HG03354 (cell line): ENCODE measurements around the gene HAT1.

Experiments used
- ATAC-seq: cut with Tn5 transposase; IDR thresholded peaks from one replicate; pipeline ENCODE4 v1.9.1; 2021; ENCODE audit warnings: mild to moderate bottlenecking; ENCODE audit not compliant: unreplicated experiment, poor library complexity, severe bottlenecking

HAT1 gene

DNA sequence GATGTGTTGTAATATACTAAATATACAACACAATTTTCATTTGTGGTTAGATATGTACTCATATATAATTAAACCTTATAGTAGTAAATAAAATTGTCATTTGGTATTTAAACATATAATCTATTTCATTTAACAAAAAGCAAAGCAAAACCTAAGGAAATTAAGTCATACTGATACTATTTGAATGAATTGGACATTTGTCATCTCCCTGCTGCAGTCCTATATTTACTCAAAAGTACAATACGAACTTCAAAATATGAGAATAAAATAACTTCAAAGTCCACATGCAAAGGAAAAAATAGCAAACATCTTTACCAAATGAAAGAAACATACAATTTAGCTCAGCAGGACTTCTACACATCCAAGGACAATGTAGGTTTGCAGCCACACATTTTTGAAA, 11.8 kb upstream of the HAT1 start:
- ATAC-seq = no peak

GRCh38 chr2:171913517-171913916, 8.7 kb upstream of the HAT1 start:
- no peak for ATAC-seq

GRCh38 chr2:171919453-171919852, 2.8 kb upstream of the HAT1 start:
- no peak for ATAC-seq

- ATAC-seq = no peak
Observed at GRCh38 chr2:171921970-171922229, 361 bp upstream of the HAT1 start.

- no peak for ATAC-seq
Observed at GRCh38 chr2:171923206-171923605, 945 bp downstream of the HAT1 start.

GRCh38 chr2:171924170-171924942, 2.1 kb downstream of the HAT1 start:
- ATAC-seq = no peak

- no peak for ATAC-seq
Observed at GRCh38 chr2:171930385-171930784, 8.1 kb downstream of the HAT1 start.

- ATAC-seq = no peak
Observed at GRCh38 chr2:171939058-171939742, 16.9 kb downstream of the HAT1 start.

DNA sequence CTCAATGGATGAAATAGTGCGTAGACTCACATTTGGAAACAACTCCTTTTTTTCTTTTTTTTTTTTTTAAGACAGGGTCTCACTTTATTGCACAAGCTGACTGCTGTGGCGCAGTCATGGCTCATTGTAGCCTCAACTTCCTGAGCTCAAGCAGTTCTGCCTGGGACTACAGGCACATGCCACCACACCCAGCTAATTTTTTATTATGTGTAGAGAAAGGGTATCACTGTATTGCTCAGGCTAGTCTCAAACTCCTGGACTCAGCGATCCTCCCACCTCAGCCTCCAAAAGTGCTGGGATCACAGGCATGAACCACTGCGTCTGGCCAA, 17.4 kb downstream of the HAT1 start:
- no peak for ATAC-seq

DNA sequence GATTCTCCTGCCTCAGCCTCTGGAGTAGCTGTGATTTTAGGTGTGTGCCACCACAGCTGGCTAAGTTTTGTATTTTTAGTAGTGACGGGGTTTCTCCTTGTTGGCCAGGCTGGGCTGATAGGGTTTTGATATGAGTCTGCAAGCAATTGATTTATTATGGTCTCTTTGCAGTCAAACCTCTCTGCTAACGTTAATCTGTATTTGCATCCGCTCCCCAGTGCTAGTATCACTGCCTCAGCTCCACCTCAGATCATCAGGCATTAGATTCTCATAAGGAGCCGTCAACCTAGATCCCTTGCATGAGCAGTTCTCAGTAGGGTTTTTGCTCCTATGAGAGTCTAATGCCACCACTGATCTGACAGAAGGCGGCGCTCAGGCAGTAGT, 19.0 kb downstream of the HAT1 start:
- no peak for ATAC-seq

- no peak for ATAC-seq
Observed at GRCh38 chr2:171943869-171944268, 21.6 kb downstream of the HAT1 start.

GRCh38 chr2:171952276-171952675, 30.0 kb downstream of the HAT1 start:
- no peak for ATAC-seq

GRCh38 chr2:171952748-171953147, 30.5 kb downstream of the HAT1 start:
- ATAC-seq = no peak

DNA sequence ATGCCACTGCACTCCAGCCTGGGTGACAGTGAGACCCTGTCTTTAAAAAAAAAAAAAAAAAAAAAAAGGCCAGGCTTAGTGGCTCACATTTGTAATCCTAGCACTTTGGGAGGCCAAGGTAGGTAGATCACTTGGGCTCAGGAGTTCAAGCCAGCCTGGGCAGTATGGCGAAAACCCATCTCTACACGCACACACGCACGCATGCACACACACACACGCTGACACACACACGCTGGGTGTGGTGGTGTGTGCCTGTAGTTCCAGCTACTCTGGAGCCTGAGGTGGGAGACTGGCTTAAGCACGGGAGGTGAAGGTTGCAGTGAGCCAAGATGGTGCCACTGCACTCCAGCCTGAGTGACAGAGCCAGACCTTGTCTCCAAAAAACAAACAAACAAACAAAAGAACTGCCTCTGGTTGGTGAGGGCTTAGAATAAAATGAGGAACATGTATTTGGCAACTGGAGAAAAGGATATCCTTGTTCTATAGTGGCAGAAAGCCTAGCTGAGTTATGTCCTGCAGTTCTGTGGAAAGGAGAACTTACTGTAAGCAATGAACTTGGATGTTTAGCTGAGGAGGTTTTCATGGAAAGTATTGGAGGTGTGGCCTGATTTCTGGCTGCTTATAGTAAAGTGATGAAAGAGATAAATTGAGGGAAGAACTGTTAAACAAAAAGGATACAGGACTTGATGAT, 34.0 kb downstream of the HAT1 start:
- ATAC-seq = no peak

DNA sequence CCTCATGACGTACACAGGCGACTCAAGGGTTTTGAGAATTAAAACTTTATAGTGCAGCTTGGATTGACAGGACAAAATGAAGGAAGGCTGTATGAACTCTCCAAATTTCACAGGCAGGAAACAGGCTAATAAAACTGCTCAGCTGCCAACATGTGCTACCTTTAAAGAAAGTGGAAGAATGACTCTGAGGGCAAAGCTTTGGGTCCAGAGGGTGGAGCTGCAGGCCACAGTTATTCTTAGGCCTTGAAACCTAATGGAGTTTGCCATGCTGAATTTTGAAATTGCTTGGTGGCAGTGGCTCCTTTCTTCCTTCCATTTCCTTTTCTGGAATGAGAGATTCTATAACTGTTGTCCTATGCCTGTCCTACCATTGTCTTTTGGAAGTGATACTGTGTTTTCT, 34.8 kb downstream of the HAT1 start:
- ATAC-seq = no peak

DNA sequence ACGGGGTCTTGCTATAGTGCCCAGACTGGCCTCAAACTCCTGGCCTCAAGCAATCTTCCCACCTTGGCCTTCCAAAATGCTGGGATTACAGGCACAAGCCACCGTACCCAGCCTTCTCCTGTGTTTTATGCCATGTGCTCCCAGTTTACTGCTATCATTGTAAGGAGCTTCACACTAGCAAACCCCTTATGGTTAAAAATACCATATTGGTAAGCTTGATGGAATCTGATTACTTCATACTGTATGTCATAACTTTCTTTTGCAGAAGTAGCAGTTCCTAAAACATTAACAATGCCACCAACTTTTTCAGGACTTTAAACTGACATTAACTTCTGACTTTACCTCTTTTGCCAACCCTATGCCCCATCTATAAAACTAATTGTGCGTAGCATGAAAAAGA, 36.2 kb downstream of the HAT1 start:
- ATAC-seq = no peak

DNA sequence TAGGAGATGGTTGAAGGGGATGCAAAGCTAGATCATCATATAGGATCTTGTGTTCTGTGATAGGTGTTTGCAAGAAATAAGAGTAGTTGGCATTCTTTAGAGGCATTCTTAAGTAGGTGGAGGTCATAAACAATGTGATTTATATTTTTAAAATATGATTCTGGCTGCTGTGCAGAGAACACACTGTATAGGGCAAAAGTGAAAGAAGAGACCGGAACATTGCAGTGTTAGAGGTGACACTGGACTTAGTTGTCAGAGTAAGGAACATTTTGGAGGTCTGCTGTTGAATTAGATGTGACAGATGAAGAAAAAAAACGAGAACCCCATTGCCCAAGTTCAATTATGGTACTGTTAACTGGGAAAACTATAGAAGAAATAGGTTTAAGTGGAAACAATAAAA, 37.7 kb downstream of the HAT1 start:
- no peak for ATAC-seq

DNA sequence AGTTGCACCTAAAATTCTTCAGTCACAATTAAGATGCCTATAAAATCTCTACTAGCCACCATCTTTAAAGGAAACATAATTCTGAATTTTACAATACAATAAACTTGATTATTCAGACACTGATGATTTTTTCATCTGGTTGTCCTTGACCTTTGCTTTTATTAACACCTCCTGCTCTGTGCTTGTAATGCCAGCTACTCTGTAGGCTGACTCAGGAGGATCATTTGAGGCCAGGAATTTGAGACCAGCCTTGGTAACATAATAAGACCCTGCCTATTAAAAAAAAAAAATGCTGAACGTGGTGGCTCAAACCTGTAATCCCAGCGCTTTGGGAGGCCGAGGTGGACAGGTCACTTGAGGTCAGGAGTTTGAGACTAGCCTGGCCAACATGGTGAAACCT, 38.3 kb downstream of the HAT1 start:
- ATAC-seq = no peak

- ATAC-seq = no peak
Observed at GRCh38 chr2:171963198-171963597, 40.9 kb downstream of the HAT1 start.

DNA sequence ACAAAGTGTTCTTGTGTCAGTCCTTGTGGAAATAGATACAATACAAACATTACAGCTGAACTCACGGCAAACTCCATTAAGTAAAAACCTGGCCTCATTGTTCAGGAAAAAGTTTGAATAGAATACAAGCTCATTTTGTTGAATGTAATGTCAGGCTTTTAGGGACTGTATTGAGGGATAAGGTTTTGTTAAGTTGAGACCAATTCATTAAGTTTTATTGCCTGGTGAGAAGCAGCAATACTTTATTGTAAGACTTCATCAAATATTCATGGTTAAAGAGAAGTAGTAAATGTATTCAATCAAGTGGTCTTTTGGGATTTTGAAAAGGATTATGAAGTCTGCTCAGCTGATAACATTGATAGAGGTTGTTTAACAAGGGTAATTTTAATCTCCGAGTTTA, 42.0 kb downstream of the HAT1 start:
- ATAC-seq = no peak

- ATAC-seq = no peak
Observed at GRCh38 chr2:171965238-171965637, 43.0 kb downstream of the HAT1 start.
